Stomach (tissue), 9 donors: ENCODE data around the gene OLFM1. TPM values are rescaled to one million over a fixed set of nuclear protein-coding genes. Genes with fewer than 3 reads are reported as not detected.

Experiments
- DNase-seq, 2 donors: peaks; one replicate each; pipeline versions ENCODE4 v3.0.0 to v3.0.0-alpha.2; 2013 to 2019
- H3K27ac ChIP-seq, 5 donors: fragments of 200-600 bp in 4 of 5; sonication (generic) in 4 of 5; one replicate each; pipeline ENCODE4 v1.5.1; 2013 to 2019; ENCODE audit warnings: mild to moderate bottlenecking in 1 of 5, moderate library complexity in 1 of 5
- H3K27me3 ChIP-seq, 3 donors: fragments of 200-600 bp; sonication (generic); one replicate each; pipeline ENCODE4 v1.5.1; 2017 to 2019; ENCODE audit warnings: mixed run types in 1 of 3
- H3K36me3 ChIP-seq, 4 donors: fragments of 200-600 bp; sonication (generic); 1 replicate in 3 of 4; 2 replicates in 1 of 4; pipeline ENCODE4 v1.5.1; 2016 to 2019
- H3K4me1 ChIP-seq, 4 donors: fragments of 200-600 bp; sonication (generic); one replicate each; pipeline ENCODE4 v1.5.1; 2016 to 2019
- H3K4me3 ChIP-seq, 4 donors: fragments of 200-600 bp; sonication (generic) in 3 of 4; one replicate each; pipeline ENCODE4 v1.5.1; 2016 to 2019; ENCODE audit warnings: mild to moderate bottlenecking in 1 of 4
- H3K9me3 ChIP-seq, 4 donors: fragments of 200-600 bp; sonication (generic); one replicate each; pipeline ENCODE4 v1.5.1; 2016 to 2019
- CTCF ChIP-seq, 7 experiments: fragments of 450-650 bp in 4 of 7; fragments of 200-600 bp in 3 of 7; sonication (generic) in 3 of 7; IDR thresholded peaks; one replicate each; pipeline ENCODE4 v1.5.1; 2016 to 2019; ENCODE audit warnings: antibody characterized with exemption in 7 of 7, control low read depth in 2 of 7, mild to moderate bottlenecking in 1 of 7
- EP300 ChIP-seq: sonication (generic); formaldehyde crosslinking; IDR thresholded peaks from one replicate; pipeline ENCODE4 v1.6.1; 2017; ENCODE audit warnings: antibody characterized with exemption
- POLR2A ChIP-seq, 4 donors: fragments of 450-650 bp; IDR thresholded peaks; one replicate each; pipeline ENCODE4 v1.6.1; 2016; ENCODE audit warnings: antibody characterized with exemption in 4 of 4, control low read depth in 2 of 4, mild to moderate bottlenecking in 1 of 4, moderate library complexity in 1 of 4
- POLR2AphosphoS5 ChIP-seq, 3 donors: sonication (generic); formaldehyde crosslinking; IDR thresholded peaks; one replicate each; pipeline ENCODE4 v1.6.1; 2016; ENCODE audit warnings: antibody characterized with exemption in 3 of 3
- WGBS, 5 donors: extraction: QIAGEN DNeasy Blood & Tissue Kit in 3 of 5; methylation state at CpG; one replicate each; pipeline versions ENCODE4 v1.1.5 to v1.1.7; 2013 to 2018; 5-methylcytosine and 5-hydroxymethylcytosine counted together
- intact Hi-C: fragments of 100-400 bp; cut with DNase I; formaldehyde crosslinking; loops from one replicate; pipeline ENCODE4 v1.15.1; 2023; ENCODE audit warnings: low total_unique reads
- polyA plus RNA-seq, 3 donors: library from polyadenylated mRNA; stranded (reverse); fragments of 200-250 nt; gene quantifications; one replicate each; pipeline ENCODE4 v1.2.3, GENCODE V29; 2013
- total RNA-seq, 5 donors: library from RNA; depleted of rRNA; stranded (reverse); fragments of >200 nt; gene quantifications; one replicate each; pipeline versions ENCODE4 v1.1.0 to v1.2.3, GENCODE V29; 2014 to 2016
- donor health status: healthy with polysubstance abuse.
- donor health status: Bipolar disorder and iron deficiency.
- donor health status: healthy.

The OLFM1 gene
- total and polyA plus RNA-seq, 8 donors: 0.29 to 58.3 (median 10.5) TPM; not detected in 1

GRCh38 chr9:135103001-135103446 is 15.6 kb downstream of the OLFM1 start:
- H3K4me3 ChIP-seq: no peak overlapping the region
- H3K9me3 ChIP-seq: no peaks in the 10 kb centered on the region
- 28 to 53% (median 49%) methylated on average over 9 of the region's 9 CpGs for WGBS, 5 donors
- TF ChIP-seq POLR2A (IDR thresholded peaks at IDR 0.05): no peak
- TF ChIP-seq CTCF (IDR thresholded peaks at IDR 0.05): no peak
- no peak for TF ChIP-seq POLR2AphosphoS5 (IDR thresholded peaks at IDR 0.05)
- no peak for TF ChIP-seq EP300
- H3K27me3 ChIP-seq: peaks cover 0 to 83% (median 13%) of the 10 kb centered on the region in 3 donors
- no peak for DNase-seq
- intact Hi-C loops: no loop called here
- H3K4me1 ChIP-seq: peaks cover 0 to 20% (median 6%) of the 10 kb centered on the region in 4 donors
- peaks cover 0 to 4% (median 0%) of the 10 kb centered on the region in 4 donors for H3K36me3 ChIP-seq
- H3K27ac ChIP-seq: peak overlapping the region in 1 of 5 donors; percentile 10

GRCh38 chr9:135103931-135104639 is 16.6 kb downstream of the OLFM1 start:
- Histone ChIP-seq H3K4me1 (peaks cover 0 to 20% (median 6%) of the 10 kb centered on the region in 4 donors), H3K27me3 (peaks cover 0 to 84% (median 13%) of the 10 kb centered on the region in 3 donors), H3K36me3 (no peaks in the 10 kb centered on the region), H3K27ac (no peak overlapping the region), H3K4me3 (no peak overlapping the region), H3K9me3 (no peaks in the 10 kb centered on the region)
- 57 to 66% (median 62%) methylated on average over 19 to 28 of the region's 28 CpGs for WGBS, 5 donors
- DNase-seq: no peak
- TF ChIP-seq POLR2AphosphoS5 (IDR thresholded peaks at IDR 0.05) (no peak), POLR2A (IDR thresholded peaks at IDR 0.05) (no peak), EP300 (no peak), CTCF (IDR thresholded peaks at IDR 0.05) (no peak)
- intact Hi-C loops: no loop called here

GRCh38 chr9:135104761-135105160 is 17.3 kb downstream of the OLFM1 start:
- no peak for DNase-seq
- H3K9me3 ChIP-seq: no peaks in the 10 kb centered on the region
- no peaks in the 10 kb centered on the region for H3K36me3 ChIP-seq
- WGBS, 5 donors: 49 to 65% (median 63%) methylated on average over 11 to 12 of the region's 12 CpGs
- TF ChIP-seq EP300 (no peak), POLR2AphosphoS5 (IDR thresholded peaks at IDR 0.05) (no peak), POLR2A (IDR thresholded peaks at IDR 0.05) (no peak), CTCF (IDR thresholded peaks at IDR 0.05) (no peak)
- H3K27me3 ChIP-seq: peaks cover 0 to 88% (median 20%) of the 10 kb centered on the region in 3 donors
- no peak overlapping the region for H3K4me3 ChIP-seq
- H3K4me1 ChIP-seq: peaks cover 0 to 20% (median 6%) of the 10 kb centered on the region in 4 donors
- no peak overlapping the region for H3K27ac ChIP-seq
- intact Hi-C loops: no loop called here

- intact Hi-C loops: no loop called here
- Histone ChIP-seq H3K36me3 (no peaks in the 10 kb centered on the region), H3K27ac (no peak overlapping the region), H3K4me3 (no peak overlapping the region), H3K27me3 (peaks cover 0 to 88% (median 24%) of the 10 kb centered on the region in 3 donors), H3K4me1 (peaks cover 0 to 20% (median 6%) of the 10 kb centered on the region in 4 donors), H3K9me3 (no peaks in the 10 kb centered on the region)
- 66 to 78% (median 69%) methylated on average over 19 to 31 of the region's 31 CpGs for WGBS, 5 donors
- DNase-seq: no peak
- no peak for TF ChIP-seq CTCF (IDR thresholded peaks at IDR 0.05)
- no peak for TF ChIP-seq POLR2A (IDR thresholded peaks at IDR 0.05)
- no peak for TF ChIP-seq POLR2AphosphoS5 (IDR thresholded peaks at IDR 0.05)
- no peak for TF ChIP-seq EP300
Observed at GRCh38 chr9:135105211-135105745, 17.8 kb downstream of the OLFM1 start.
